HepG2 (cell line): ENCODE results near the gene EREG. TPM values are rescaled to one million over a fixed set of nuclear protein-coding genes. Genes with fewer than 3 reads are reported as not detected.

Experiments
- ATAC-seq: fragments of 200-7000 bp; cut with Tn5 transposase; 3 replicates; pipeline ENCODE4 v1.9.1; 2020; ENCODE audit warnings: mild to moderate bottlenecking, moderate library complexity
- BruUV-seq: library from RNA; stranded (reverse); fragments of 400-500 nt; replicated peaks from 2 replicates; lab custom pipeline; 2021; lab: Mats Ljungman, UMichigan
- CTCF ChIA-PET: fragments of 300-600 bp; formaldehyde crosslinking; extraction: SDS; loops from one replicate; lab custom pipeline; 2021; ENCODE audit warnings: low total read pairs, inconsistent platforms, low intra/inter-chr PET ratio; lab: Yijun Ruan, JAX
- POLR2A ChIA-PET: fragments of 350-600 bp; sonication (Branson Sonifier 250); formaldehyde crosslinking; loops from one replicate; lab custom pipeline; 2020; ENCODE audit warnings: antibody characterized with exemption, inconsistent platforms; lab: Yijun Ruan, JAX
- DNase-seq: peaks from one replicate; pipeline ENCODE4 v3.0.0-alpha.2; 2015; ENCODE audit warnings: low spot score
- FAIRE-seq: peaks from 3 replicates; lab custom pipeline; 2011; peaks lifted over from hg19 to GRCh38; lab: Jason Lieb, UNC
- H2AFZ ChIP-seq: one replicate; pipeline ENCODE4 v1.6.1; 2011; ENCODE audit warnings: low read length, inconsistent platforms
- H3K27ac ChIP-seq: fragments of 300-600 bp; 3 replicates; pipeline ENCODE4 v1.8.0; 2011; ENCODE audit warnings: mixed run types, mild to moderate bottlenecking, mixed read lengths, low read length, inconsistent platforms; ENCODE audit not compliant: insufficient read depth; ENCODE audit errors: extremely low read length
- H3K27me3 ChIP-seq, 2 experiments: fragments of 200-600 bp in 1 of 2; 2 replicates in 1 of 2; 3 replicates in 1 of 2; pipeline versions ENCODE4 v1.6.0 to v1.8.0; 2011; ENCODE audit warnings: low read length in 2 of 2, mild to moderate bottlenecking in 2 of 2, moderate library complexity in 2 of 2, inconsistent platforms in 1 of 2; ENCODE audit not compliant: insufficient read depth in 2 of 2, control insufficient read depth in 1 of 2
- H3K36me3 ChIP-seq, 2 experiments: fragments of 200-600 bp in 1 of 2; replicated peaks in 1 of 2; 2 replicates in 1 of 2; 3 replicates in 1 of 2; pipeline versions ENCODE4 v1.5.1 to v1.8.0; 2011; ENCODE audit warnings: low read length in 2 of 2, inconsistent platforms in 1 of 2; ENCODE audit not compliant: insufficient read depth in 2 of 2, control insufficient read depth in 1 of 2
- H3K4me1 ChIP-seq: 2 replicates; pipeline ENCODE4 v1.5.1; 2012; ENCODE audit warnings: low read length, inconsistent platforms; ENCODE audit not compliant: insufficient read depth
- H3K4me2 ChIP-seq: 2 replicates; pipeline ENCODE4 v1.6.0; 2011; ENCODE audit warnings: low read depth, low read length, inconsistent platforms
- H3K4me3 ChIP-seq, 3 experiments: fragments of 200-600 bp in 1 of 3; sonication (generic), shearing (Covaris generic) in 1 of 3; replicated peaks in 1 of 3; 2 replicates each; pipeline ENCODE4 v1.5.1; 2011 to 2016; ENCODE audit warnings: low read length in 3 of 3, inconsistent platforms in 2 of 3, low read depth in 2 of 3, mild to moderate bottlenecking in 2 of 3, control low read depth in 1 of 3, mixed read lengths in 1 of 3; ENCODE audit not compliant: insufficient read depth in 1 of 3
- H3K79me2 ChIP-seq: one replicate; pipeline ENCODE4 v1.6.1; 2011; ENCODE audit warnings: low read length, inconsistent platforms; ENCODE audit not compliant: insufficient read depth
- H3K9ac ChIP-seq: 2 replicates; pipeline ENCODE4 v1.6.0; 2011; ENCODE audit warnings: mild to moderate bottlenecking, low read depth, low read length, inconsistent platforms; ENCODE audit not compliant: insufficient read depth
- H3K9me3 ChIP-seq: 2 replicates; pipeline ENCODE4 v1.5.1; 2012; ENCODE audit warnings: mild to moderate bottlenecking, low read length
- H4K20me1 ChIP-seq: 2 replicates; pipeline ENCODE4 v1.6.0; 2011; ENCODE audit warnings: inconsistent platforms, mild to moderate bottlenecking, low read length, moderate library complexity; ENCODE audit not compliant: insufficient read depth
- ARNTL ChIP-seq: sonication (generic); formaldehyde crosslinking; IDR thresholded peaks from 2 replicates; pipeline ENCODE4 v1.4.0; 2020; ENCODE audit warnings: mild to moderate bottlenecking, missing genetic modification reagents
- ESRRA ChIP-seq: sonication (generic); formaldehyde crosslinking; IDR thresholded peaks from 2 replicates; pipeline ENCODE4 v1.5.1; 2020; ENCODE audit warnings: mild to moderate bottlenecking, low read depth, missing genetic modification reagents
- GABPB1 ChIP-seq: IDR thresholded peaks from 2 replicates; pipeline ENCODE4 v1.6.1; 2016; ENCODE audit warnings: mild to moderate bottlenecking, missing genetic modification reagents, moderate library complexity, missing compliant biosample characterization
- IKZF1 ChIP-seq: fragments of 450-650 bp; IDR thresholded peaks from 2 replicates; pipeline ENCODE4 v1.7.1; 2016
- KDM6A ChIP-seq: IDR thresholded peaks from 2 replicates; pipeline ENCODE4 v1.6.1; 2016; ENCODE audit warnings: low read depth
- MBNL3 ChIP-seq: fragments of 250-450 bp; sonication (Bioruptor Pico); conservative IDR thresholded peaks from 2 replicates; pipeline ENCODE4 v1.8.0; 2022; ENCODE audit warnings: mild to moderate bottlenecking, inconsistent platforms
- MTA1 ChIP-seq: sonication (generic); formaldehyde crosslinking; IDR thresholded peaks from 2 replicates; pipeline ENCODE4 v1.4.0; 2020; ENCODE audit warnings: missing genetic modification reagents, mild to moderate bottlenecking, borderline replicate concordance
- NR3C1 ChIP-seq: sonication (generic); formaldehyde crosslinking; IDR thresholded peaks from 2 replicates; pipeline ENCODE4 v1.4.0; 2020; ENCODE audit warnings: missing genetic modification reagents
- RXRA ChIP-seq: sonication (generic); formaldehyde crosslinking; IDR thresholded peaks from 2 replicates; pipeline ENCODE4 v1.5.1; 2020; ENCODE audit warnings: missing genetic modification reagents
- ZNF121 ChIP-seq: sonication (generic); formaldehyde crosslinking; IDR thresholded peaks from 2 replicates; pipeline ENCODE4 v1.5.0; 2020; ENCODE audit warnings: mild to moderate bottlenecking, missing genetic modification reagents
- ZNF337 ChIP-seq: sonication (generic); formaldehyde crosslinking; IDR thresholded peaks from 2 replicates; pipeline ENCODE4 v1.5.1; 2020; ENCODE audit warnings: missing genetic modification reagents, low read depth, mild to moderate bottlenecking, borderline replicate concordance
- ZNF501 ChIP-seq: sonication (generic); formaldehyde crosslinking; IDR thresholded peaks from 2 replicates; pipeline ENCODE4 v1.5.1; 2020; ENCODE audit warnings: mild to moderate bottlenecking, moderate library complexity, missing genetic modification reagents
- ZNF605 ChIP-seq: sonication (generic); formaldehyde crosslinking; IDR thresholded peaks from 2 replicates; pipeline ENCODE4 v1.8.0; 2022; ENCODE audit warnings: mild to moderate bottlenecking, missing genetic modification reagents
- ZNF639 ChIP-seq: conservative IDR thresholded peaks from 2 replicates; pipeline ENCODE4 v1.6.1; 2018; ENCODE audit warnings: missing genetic modification reagents
- ZNF83 ChIP-seq: sonication (generic); formaldehyde crosslinking; IDR thresholded peaks from 2 replicates; pipeline ENCODE4 v1.4.0; 2020; ENCODE audit warnings: missing genetic modification reagents, mild to moderate bottlenecking, borderline replicate concordance
- ZNF841 ChIP-seq: sonication (generic); formaldehyde crosslinking; IDR thresholded peaks from 2 replicates; pipeline ENCODE4 v1.8.1; 2023; ENCODE audit warnings: missing genetic modification reagents, borderline replicate concordance
- WGBS: methylation state at CpG from one replicate; pipeline ENCODE4 v1.1.6; 2017; ENCODE audit warnings: low lambda C conversion rate; 5-methylcytosine and 5-hydroxymethylcytosine counted together
- in situ Hi-C: cut with HindIII; loops from 2 replicates; pipeline ENCODE4 v1.10.0; 2017; ENCODE audit warnings: low pct_unique_long_range_greater_than_20kb; ENCODE audit not compliant: extremely low pct_ligation_motif_present
- intact Hi-C: fragments of 100-400 bp; cut with micrococcal nuclease; formaldehyde crosslinking; loops from one replicate; pipeline ENCODE4 v1.10.0; 2022; ENCODE audit not compliant: unreplicated experiment
- polyA plus RNA-seq, 8 experiments: library from polyadenylated mRNA; depleted of rRNA in 3 of 8; stranded (reverse) in 7 of 8; unstranded in 1 of 8; fragments of >200 nt; fragmentation: Illumina TruSeq in 4 of 8; extraction: Trizol in 4 of 8; gene quantifications; 2 replicates each; pipeline versions ENCODE4 v1.2.1 to v1.2.3, GENCODE V29; 2011 to 2016; ENCODE audit warnings: low read depth in 4 of 8, missing spikeins in 1 of 8, mixed read lengths in 1 of 8; ENCODE audit not compliant: insufficient read depth in 1 of 8
- total RNA-seq, 5 experiments: library from RNA; depleted of rRNA; stranded (reverse); fragments of >200 nt; fragmentation: Illumina TruSeq; extraction: Trizol; gene quantifications; 2 replicates each; pipeline ENCODE4 v1.2.3, GENCODE V29; 2016; ENCODE audit warnings: low read depth in 1 of 5
- TF ChIP-seq, protein P1 (sequence below): sonication (generic); formaldehyde crosslinking; IDR thresholded peaks from 2 replicates; pipeline ENCODE4 v1.4.0; 2020; ENCODE audit warnings: missing genetic modification reagents, mild to moderate bottlenecking, borderline replicate concordance
- TF ChIP-seq, protein P2 (sequence below): IDR thresholded peaks from 2 replicates; pipeline ENCODE4 v1.6.1; 2016; ENCODE audit warnings: missing compliant biosample characterization, missing genetic modification reagents, borderline replicate concordance

The EREG gene
- total and polyA plus RNA-seq, 2 of the 13 experiments (the other 11 are each of a cell fraction or from before 2014, with no cell fraction given), result 0.11 to 0.13 TPM

DNA sequence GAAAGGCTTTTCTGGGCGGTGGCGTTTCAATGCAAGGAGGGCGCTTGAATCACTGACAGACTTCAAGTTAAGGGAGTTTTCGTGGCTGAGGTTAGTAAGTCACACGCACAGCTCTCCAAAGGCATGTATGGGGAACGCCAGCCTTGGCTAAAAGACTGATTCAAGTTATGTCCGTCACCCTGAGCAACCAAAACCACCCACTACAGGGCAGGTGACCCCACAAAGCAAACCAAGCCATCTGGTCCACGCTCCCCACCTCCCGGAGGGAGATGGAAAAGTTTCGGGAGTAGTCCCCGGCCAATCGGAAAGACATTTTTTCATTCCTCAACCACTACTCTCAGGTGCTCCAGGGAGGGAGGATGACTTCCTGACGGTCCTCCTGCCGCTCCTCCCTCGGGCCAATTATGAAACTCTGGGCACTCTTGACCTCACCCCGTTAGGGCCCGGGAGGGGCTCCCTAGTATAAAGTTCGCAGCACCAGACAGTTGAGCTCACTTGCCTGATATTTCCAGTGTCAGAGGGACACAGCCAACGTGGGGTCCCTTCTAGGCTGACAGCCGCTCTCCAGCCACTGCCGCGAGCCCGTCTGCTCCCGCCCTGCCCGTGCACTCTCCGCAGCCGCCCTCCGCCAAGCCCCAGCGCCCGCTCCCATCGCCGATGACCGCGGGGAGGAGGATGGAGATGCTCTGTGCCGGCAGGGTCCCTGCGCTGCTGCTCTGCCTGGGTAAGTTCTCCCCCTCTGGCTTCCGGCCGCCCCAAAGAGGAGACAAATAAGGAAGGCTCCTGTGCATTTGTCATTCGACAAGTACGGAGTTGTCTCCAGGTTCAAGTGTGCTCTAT is at the start of gene EREG (continued):
- TF ChIP-seq MBNL3 (no peak), MTA1 (CRISPR knock-in tag) (no peak), GABPB1 (CRISPR knock-in tag) (peak; percentile 13; the same call in 1 of the 2 replicates), NR3C1 (CRISPR knock-in tag) (no peak), ZNF501 (no peak), KDM6A (CRISPR knock-in tag) (no peak)
- TF ChIP-seq, protein P1, sequence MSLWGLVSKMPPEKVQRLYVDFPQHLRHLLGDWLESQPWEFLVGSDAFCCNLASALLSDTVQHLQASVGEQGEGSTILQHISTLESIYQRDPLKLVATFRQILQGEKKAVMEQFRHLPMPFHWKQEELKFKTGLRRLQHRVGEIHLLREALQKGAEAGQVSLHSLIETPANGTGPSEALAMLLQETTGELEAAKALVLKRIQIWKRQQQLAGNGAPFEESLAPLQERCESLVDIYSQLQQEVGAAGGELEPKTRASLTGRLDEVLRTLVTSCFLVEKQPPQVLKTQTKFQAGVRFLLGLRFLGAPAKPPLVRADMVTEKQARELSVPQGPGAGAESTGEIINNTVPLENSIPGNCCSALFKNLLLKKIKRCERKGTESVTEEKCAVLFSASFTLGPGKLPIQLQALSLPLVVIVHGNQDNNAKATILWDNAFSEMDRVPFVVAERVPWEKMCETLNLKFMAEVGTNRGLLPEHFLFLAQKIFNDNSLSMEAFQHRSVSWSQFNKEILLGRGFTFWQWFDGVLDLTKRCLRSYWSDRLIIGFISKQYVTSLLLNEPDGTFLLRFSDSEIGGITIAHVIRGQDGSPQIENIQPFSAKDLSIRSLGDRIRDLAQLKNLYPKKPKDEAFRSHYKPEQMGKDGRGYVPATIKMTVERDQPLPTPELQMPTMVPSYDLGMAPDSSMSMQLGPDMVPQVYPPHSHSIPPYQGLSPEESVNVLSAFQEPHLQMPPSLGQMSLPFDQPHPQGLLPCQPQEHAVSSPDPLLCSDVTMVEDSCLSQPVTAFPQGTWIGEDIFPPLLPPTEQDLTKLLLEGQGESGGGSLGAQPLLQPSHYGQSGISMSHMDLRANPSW (CRISPR knock-in tag), result no peak

- FAIRE-seq, result no peak
- no peak for TF ChIP-seq ARNTL (CRISPR knock-in tag)
- TF ChIP-seq, protein P2, sequence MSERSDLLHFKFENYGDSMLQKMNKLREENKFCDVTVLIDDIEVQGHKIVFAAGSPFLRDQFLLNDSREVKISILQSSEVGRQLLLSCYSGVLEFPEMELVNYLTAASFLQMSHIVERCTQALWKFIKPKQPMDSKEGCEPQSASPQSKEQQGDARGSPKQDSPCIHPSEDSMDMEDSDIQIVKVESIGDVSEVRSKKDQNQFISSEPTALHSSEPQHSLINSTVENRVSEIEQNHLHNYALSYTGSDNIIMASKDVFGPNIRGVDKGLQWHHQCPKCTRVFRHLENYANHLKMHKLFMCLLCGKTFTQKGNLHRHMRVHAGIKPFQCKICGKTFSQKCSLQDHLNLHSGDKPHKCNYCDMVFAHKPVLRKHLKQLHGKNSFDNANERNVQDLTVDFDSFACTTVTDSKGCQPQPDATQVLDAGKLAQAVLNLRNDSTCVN (CRISPR knock-in tag), result no peak
- no peak for TF ChIP-seq IKZF1
- TF ChIP-seq ESRRA (CRISPR knock-in tag), result no peak
- no peak for TF ChIP-seq ZNF337
- TF ChIP-seq ZNF605 (CRISPR knock-in tag), result no peak
- no peak for TF ChIP-seq ZNF121 (CRISPR knock-in tag)
- TF ChIP-seq ZNF639 (CRISPR knock-in tag), result no peak
- no peak for TF ChIP-seq ZNF83 (CRISPR knock-in tag)
- no peak for TF ChIP-seq RXRA (CRISPR knock-in tag)
- no peak for TF ChIP-seq ZNF841 (CRISPR knock-in tag)
Observed at GRCh38 chr4:74315376-74315775, 49.6 kb upstream of the EREG start.

More at GRCh38 chr4:74315376-74315775, 49.6 kb upstream of the EREG start:
- Histone ChIP-seq H4K20me1 (no peaks in the 10 kb centered on the region), H3K9me3 (no peaks in the 10 kb centered on the region), H3K27ac (no peak overlapping the region), H3K4me2 (no peak overlapping the region), H3K27me3 (no peaks in the 10 kb centered on the region), H3K36me3 (no peaks in the 10 kb centered on the region), H3K9ac (no peak overlapping the region), H2AFZ (no peak overlapping the region), H3K4me3 (no peak overlapping the region), H3K4me1 (no peaks in the 10 kb centered on the region), H3K79me2 (no peaks in the 10 kb centered on the region)
- intact Hi-C loops, result no loop called here
- CTCF ChIA-PET, result no interaction called here
- DNase-seq (no peak), ATAC-seq (no peak)
- 18% methylated on average over 5 of the region's 5 CpGs for WGBS
- in situ Hi-C loops, result no loop called here
- no TSS peak for BruUV-seq
- POLR2A ChIA-PET, result no interaction called here
